Calu3 (cell line): ENCODE results near the gene MSI2. TPM values are rescaled to one million over a fixed set of nuclear protein-coding genes. Genes with fewer than 3 reads are reported as not detected.
A peak's percentile ranks its signal among the peaks of the same experiment; 100 is the strongest.

Experiments
- BruUV-seq: library from RNA; stranded (reverse); fragments of 400-500 nt; replicated peaks from 2 replicates; lab custom pipeline; 2021; lab: Mats Ljungman, UMichigan
- CTCF ChIA-PET: fragments of 300-600 bp; sonication (Branson Sonifier 250); formaldehyde crosslinking; loops from one replicate; lab custom pipeline; 2022; ENCODE audit warnings: antibody characterized with exemption; lab: Charles Lee
- DNase-seq: peaks from one replicate; pipeline ENCODE4 v3.0.0; 2022
- H3K27ac Mint-ChIP-seq: one replicate; pipeline ENCODE4 v1.8.0; 2022; ENCODE audit warnings: mixed read lengths; ENCODE audit not compliant: unreplicated experiment
- H3K27me3 Mint-ChIP-seq: one replicate; pipeline ENCODE4 v1.8.0; 2022; ENCODE audit warnings: mixed read lengths; ENCODE audit not compliant: unreplicated experiment
- H3K36me3 Mint-ChIP-seq: one replicate; pipeline ENCODE4 v1.8.0; 2022; ENCODE audit warnings: mild to moderate bottlenecking, moderate library complexity, mixed read lengths; ENCODE audit not compliant: insufficient read depth, unreplicated experiment
- H3K4me1 Mint-ChIP-seq: one replicate; pipeline ENCODE4 v1.8.0; 2022; ENCODE audit warnings: mild to moderate bottlenecking, low read depth, mixed read lengths; ENCODE audit not compliant: unreplicated experiment
- H3K4me3 Mint-ChIP-seq: one replicate; pipeline ENCODE4 v1.8.0; 2022; ENCODE audit warnings: mild to moderate bottlenecking, low read depth, moderate library complexity, mixed read lengths; ENCODE audit not compliant: unreplicated experiment
- H3K9me3 Mint-ChIP-seq: one replicate; pipeline ENCODE4 v1.8.0; 2022; ENCODE audit warnings: low read depth, mixed read lengths; ENCODE audit not compliant: unreplicated experiment
- intact Hi-C: fragments of 100-400 bp; cut with micrococcal nuclease; formaldehyde crosslinking; loops from one replicate; pipeline ENCODE4 v1.10.0; 2022; ENCODE audit not compliant: unreplicated experiment
- total RNA-seq: library from RNA; stranded (reverse); gene quantifications from 2 replicates; pipeline ENCODE4 v1.2.3, GENCODE V29; 2022
- TF ChIP-seq, protein P1 (sequence below): fragments of 200-600 bp; IDR thresholded peaks from one replicate; pipeline ENCODE4 v1.8.0; 2022; ENCODE audit warnings: antibody characterized with exemption; ENCODE audit not compliant: unreplicated experiment

MSI2 gene
- total RNA-seq, 1 experiment from 2014 or later, result 66.4 TPM

- H3K36me3 Mint-ChIP-seq, result peaks cover 4% of the 10 kb centered on the region
- no TSS peak for BruUV-seq
Measured at GRCh38 chr17:57521606-57522005, 265.3 kb downstream of the MSI2 start.

DNA sequence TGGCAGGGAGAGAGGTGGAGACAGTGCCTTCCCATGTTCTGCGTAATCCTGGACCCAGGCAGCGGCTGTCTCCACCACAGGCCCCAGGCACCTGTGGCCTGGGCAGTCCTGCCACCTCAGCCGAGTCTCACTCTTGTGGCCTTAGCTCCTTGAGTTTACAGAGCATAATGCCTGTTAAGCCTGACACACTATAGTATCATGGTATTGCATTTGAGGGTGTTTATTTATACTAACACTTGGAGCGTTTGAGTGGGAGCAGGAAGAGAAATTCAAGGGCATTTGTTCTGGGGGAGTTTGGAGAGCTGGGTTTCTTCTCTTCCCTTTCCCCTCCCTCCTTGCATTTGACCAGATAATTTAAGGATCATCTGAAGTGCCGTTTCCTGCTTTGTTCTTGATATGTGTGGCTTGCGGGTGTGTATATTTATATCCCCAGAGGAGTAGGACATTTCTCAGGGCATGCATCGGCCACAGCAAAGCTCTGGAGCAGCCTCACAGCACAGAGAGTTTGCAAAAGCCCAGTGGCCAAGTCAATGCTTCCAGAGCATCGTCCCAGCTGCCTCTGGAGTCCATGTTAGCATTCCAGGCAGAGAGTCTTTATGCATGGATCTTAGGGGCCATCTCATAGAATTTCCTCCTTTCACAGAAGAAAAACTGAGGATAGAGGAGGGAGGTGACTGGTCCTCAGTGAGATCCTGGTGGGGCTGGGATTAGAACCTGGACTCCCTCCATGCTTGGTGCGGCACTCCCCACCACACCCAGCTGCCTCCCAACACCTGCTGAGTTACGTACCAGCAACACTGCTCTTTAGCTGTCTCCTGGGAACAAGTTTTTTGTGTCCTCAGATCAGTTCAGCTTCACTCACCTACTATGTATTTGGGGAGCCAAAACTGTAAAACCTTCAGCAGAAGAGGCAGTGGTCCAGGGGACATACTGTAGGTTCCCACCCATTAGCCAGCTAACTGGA, 266.0 kb downstream of the MSI2 start:
- CTCF ChIA-PET, result no interaction called here
- TF ChIP-seq, protein P1, sequence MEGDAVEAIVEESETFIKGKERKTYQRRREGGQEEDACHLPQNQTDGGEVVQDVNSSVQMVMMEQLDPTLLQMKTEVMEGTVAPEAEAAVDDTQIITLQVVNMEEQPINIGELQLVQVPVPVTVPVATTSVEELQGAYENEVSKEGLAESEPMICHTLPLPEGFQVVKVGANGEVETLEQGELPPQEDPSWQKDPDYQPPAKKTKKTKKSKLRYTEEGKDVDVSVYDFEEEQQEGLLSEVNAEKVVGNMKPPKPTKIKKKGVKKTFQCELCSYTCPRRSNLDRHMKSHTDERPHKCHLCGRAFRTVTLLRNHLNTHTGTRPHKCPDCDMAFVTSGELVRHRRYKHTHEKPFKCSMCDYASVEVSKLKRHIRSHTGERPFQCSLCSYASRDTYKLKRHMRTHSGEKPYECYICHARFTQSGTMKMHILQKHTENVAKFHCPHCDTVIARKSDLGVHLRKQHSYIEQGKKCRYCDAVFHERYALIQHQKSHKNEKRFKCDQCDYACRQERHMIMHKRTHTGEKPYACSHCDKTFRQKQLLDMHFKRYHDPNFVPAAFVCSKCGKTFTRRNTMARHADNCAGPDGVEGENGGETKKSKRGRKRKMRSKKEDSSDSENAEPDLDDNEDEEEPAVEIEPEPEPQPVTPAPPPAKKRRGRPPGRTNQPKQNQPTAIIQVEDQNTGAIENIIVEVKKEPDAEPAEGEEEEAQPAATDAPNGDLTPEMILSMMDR, result no peak
- H3K36me3 Mint-ChIP-seq, result peaks cover 4% of the 10 kb centered on the region
- H3K27ac Mint-ChIP-seq, result no peak overlapping the region
- no TSS peak for BruUV-seq
- H3K27me3 Mint-ChIP-seq, result no peaks in the 10 kb centered on the region
- no peak overlapping the region for H3K4me3 Mint-ChIP-seq
- intact Hi-C loops, result no loop called here
- peaks cover 9% of the 10 kb centered on the region for H3K4me1 Mint-ChIP-seq
- H3K9me3 Mint-ChIP-seq, result no peaks in the 10 kb centered on the region
- DNase-seq, result no peak

More at GRCh38 chr17:57521606-57522005, 265.3 kb downstream of the MSI2 start:
- CTCF ChIA-PET, result no interaction called here
- H3K27ac Mint-ChIP-seq, result no peak overlapping the region
- H3K4me1 Mint-ChIP-seq, result peaks cover 9% of the 10 kb centered on the region
- no peak for DNase-seq
- no peaks in the 10 kb centered on the region for H3K27me3 Mint-ChIP-seq
- TF ChIP-seq, protein P1, result no peak
- intact Hi-C loops, result no loop called here
- no peaks in the 10 kb centered on the region for H3K9me3 Mint-ChIP-seq
- no peak overlapping the region for H3K4me3 Mint-ChIP-seq

GRCh38 chr17:57523926-57524632, 267.8 kb downstream of the MSI2 start:
- intact Hi-C loops, result no loop called here
- Mint-ChIP-seq H3K27me3 (no peaks in the 10 kb centered on the region), H3K9me3 (no peaks in the 10 kb centered on the region), H3K27ac (no peak overlapping the region), H3K4me1 (peaks cover 9% of the 10 kb centered on the region), H3K36me3 (peaks cover under 1% of the 10 kb centered on the region), H3K4me3 (no peak overlapping the region)
- DNase-seq, result peak; percentile 57
- BruUV-seq, result no TSS peak
- TF ChIP-seq, protein P1, result no peak
- CTCF ChIA-PET, result no interaction called here

GRCh38 chr17:57524839-57525568, 268.7 kb downstream of the MSI2 start:
- CTCF ChIA-PET, result interaction anchor here (0.6 kb wide), 1 partner anchor 156 kb away, joined by 3 read pairs; no protein-coding TSS in a partner anchor
- no peak for DNase-seq
- TF ChIP-seq, protein P1, result no peak

More at GRCh38 chr17:57524839-57525568, 268.7 kb downstream of the MSI2 start:
- Mint-ChIP-seq H3K9me3 (no peaks in the 10 kb centered on the region), H3K27ac (no peak overlapping the region), H3K4me3 (no peak overlapping the region), H3K36me3 (no peaks in the 10 kb centered on the region), H3K4me1 (peaks cover 9% of the 10 kb centered on the region), H3K27me3 (no peaks in the 10 kb centered on the region)
- intact Hi-C loops, result no loop called here
- no TSS peak for BruUV-seq
